Measurements from ENCODE around the gene BRIP1. TPM values are rescaled to one million over a fixed set of nuclear protein-coding genes. Genes with fewer than 3 reads are reported as not detected.

Gene BRIP1
- total and polyA plus RNA-seq, 2 donors (not counting 3 experiments of a cell fraction or from before 2014, with no cell fraction given): 1.8 to 12.1 TPM

GRCh38 chr17:61783556-61784304, 79.6 kb downstream of the BRIP1 start:
- no peak for TF ChIP-seq MAX (IDR thresholded peaks at IDR 0.05; ENCODE audit: insufficient read depth, insufficient read length)
- Histone ChIP-seq H3K4me3 (replicated peaks in 1 of 3; ENCODE audit: insufficient read depth in 1 of 3, low read depth in 1 of 3, low read length in 3 of 3) (no peak overlapping the region), H3K36me3 (ENCODE audit: control insufficient read depth in 2 of 2, extremely low read depth in 1 of 2, insufficient read depth in 2 of 2, low read length in 2 of 2) (no peaks in the 10 kb centered on the region), H3K9me3 (replicated peaks; ENCODE audit: control insufficient read depth, insufficient read depth, low read length) (no peaks in the 10 kb centered on the region), H2AFZ (ENCODE audit: low read depth, low read length) (no peak overlapping the region), H3K4me1 (ENCODE audit: control insufficient read depth, extremely low read depth, insufficient read depth, low read length) (no peaks in the 10 kb centered on the region), H3K27me3 (ENCODE audit: control insufficient read depth in 2 of 2, insufficient read depth in 2 of 2, low read length in 2 of 2) (no peaks in the 10 kb centered on the region), H3K79me2 (ENCODE audit: control insufficient read depth, insufficient read depth, low read length) (no peaks in the 10 kb centered on the region), H3K4me2 (ENCODE audit: insufficient read depth, low read length) (no peak overlapping the region), H3K9ac (replicated peaks; ENCODE audit: extremely low read depth, insufficient read depth, low read length) (no peak overlapping the region), H4K20me1 (replicated peaks; ENCODE audit: control insufficient read depth, extremely low read depth, insufficient read depth, low read length) (no peaks in the 10 kb centered on the region), H3K27ac (ENCODE audit: insufficient read depth, low read depth, low read length) (no peak overlapping the region), H3K9me1 (replicated peaks; ENCODE audit: control insufficient read depth, extremely low read depth, insufficient read depth, low read length) (no peaks in the 10 kb centered on the region)
- no TSS peak for BruUV-seq (replicated peaks)
- dilution Hi-C loops (cut with MboI; ENCODE audit: extremely low pct_ligation_motif_present, low sequenced_read_pairs): no loop called here
- ChIA-PET CTCF (no interaction called here), POLR2A (no interaction called here)
- FAIRE-seq: no peak
- intact Hi-C loops (cut with micrococcal nuclease): no loop called here
- no peak for DNase-seq (ENCODE audit: low read depth, low spot score)

- Histone ChIP-seq H3K9me1 (replicated peaks; ENCODE audit: control insufficient read depth, extremely low read depth, insufficient read depth, low read length) (no peaks in the 10 kb centered on the region), H3K4me3 (replicated peaks in 1 of 3; ENCODE audit: insufficient read depth in 1 of 3, low read depth in 1 of 3, low read length in 3 of 3) (no peak overlapping the region), H3K36me3 (ENCODE audit: control insufficient read depth in 2 of 2, extremely low read depth in 1 of 2, insufficient read depth in 2 of 2, low read length in 2 of 2) (no peaks in the 10 kb centered on the region), H3K27me3 (ENCODE audit: control insufficient read depth in 2 of 2, insufficient read depth in 2 of 2, low read length in 2 of 2) (no peaks in the 10 kb centered on the region), H3K9ac (replicated peaks; ENCODE audit: extremely low read depth, insufficient read depth, low read length) (no peak overlapping the region), H3K4me2 (ENCODE audit: insufficient read depth, low read length) (no peak overlapping the region), H3K79me2 (ENCODE audit: control insufficient read depth, insufficient read depth, low read length) (no peaks in the 10 kb centered on the region), H4K20me1 (replicated peaks; ENCODE audit: control insufficient read depth, extremely low read depth, insufficient read depth, low read length) (no peaks in the 10 kb centered on the region), H2AFZ (ENCODE audit: low read depth, low read length) (no peak overlapping the region), H3K9me3 (replicated peaks; ENCODE audit: control insufficient read depth, insufficient read depth, low read length) (no peaks in the 10 kb centered on the region), H3K4me1 (ENCODE audit: control insufficient read depth, extremely low read depth, insufficient read depth, low read length) (no peaks in the 10 kb centered on the region), H3K27ac (ENCODE audit: insufficient read depth, low read depth, low read length) (no peak overlapping the region)
- no peak for DNase-seq (ENCODE audit: low read depth, low spot score)
- BruUV-seq (replicated peaks): no TSS peak
- no peak for TF ChIP-seq MYC (IDR thresholded peaks at IDR 0.05; ENCODE audit: low read depth, low read length)
- TF ChIP-seq GATA2 (IDR thresholded peaks at IDR 0.05; ENCODE audit: insufficient read depth, insufficient read length, low read depth, low read length): no peak
- TF ChIP-seq FOS (IDR thresholded peaks at IDR 0.05; ENCODE audit: borderline replicate concordance, insufficient read depth, low read length): no peak
- no peak for TF ChIP-seq MAX (IDR thresholded peaks at IDR 0.05; ENCODE audit: insufficient read depth, insufficient read length)
- no peak for TF ChIP-seq CTCF (IDR thresholded peaks at IDR 0.05; ENCODE audit: extremely low read depth in 1 of 2, insufficient read depth in 1 of 2, low read depth in 1 of 2, low read length in 2 of 2)
- TF ChIP-seq EZH2 (IDR thresholded peaks at IDR 0.05; ENCODE audit: borderline replicate concordance, low read depth, low read length, severe bottlenecking): no peak
- TF ChIP-seq POLR2AphosphoS5 (IDR thresholded peaks at IDR 0.05; ENCODE audit: insufficient read depth, low read depth, low read length): no peak
- POLR2A ChIA-PET: no interaction called here
- no peak for FAIRE-seq
- dilution Hi-C loops (cut with MboI; ENCODE audit: extremely low pct_ligation_motif_present, low sequenced_read_pairs) (no loop called here), intact Hi-C loops (cut with micrococcal nuclease) (no loop called here)
- CTCF ChIA-PET: no interaction called here
These were observed 80.2 kb downstream of the BRIP1 start for GRCh38 chr17:61783120-61783519.
